Peyer's patch (tissue), 4 donors: ENCODE data around the gene TNFAIP8.

Source experiments
- CTCF ChIP-seq, 6 experiments: fragments of 450-650 bp in 4 of 6; fragments of 200-600 bp in 2 of 6; sonication (generic) in 1 of 6; IDR thresholded peaks; one replicate each; pipeline ENCODE4 v1.5.1; 2017 to 2019; ENCODE audit warnings: antibody characterized with exemption in 6 of 6, mild to moderate bottlenecking in 3 of 6, moderate library complexity in 1 of 6
- POLR2A ChIP-seq, 2 donors: fragments of 450-650 bp; IDR thresholded peaks; one replicate each; pipeline ENCODE4 v1.5.1; 2017; ENCODE audit warnings: antibody characterized with exemption in 2 of 2, mild to moderate bottlenecking in 2 of 2, moderate library complexity in 2 of 2

- no peak for TF ChIP-seq CTCF (IDR thresholded peaks at IDR 0.05)
- TF ChIP-seq POLR2A (IDR thresholded peaks at IDR 0.05): no peak
Measured at GRCh38 chr5:119387945-119388618, 32.3 kb downstream of the TNFAIP8 start.
